ENCODE measurements around the gene RBM20.
"Not testable (repeated sequence)": the region's sequence is repeated elsewhere in the genome, so short reads cannot be mapped to it uniquely, and the experiment has no call there.

Gene RBM20

GRCh38 chr10:110637558-110638053 is 6.5 kb upstream of the RBM20 start:
- Mint-ChIP-seq H3K9me3 (no peaks in the 10 kb centered on the region), H3K27me3 (peaks cover 12% of the 10 kb centered on the region), H3K4me3 (no peak overlapping the region), H3K27ac (no peak overlapping the region), H3K36me3 (no peaks in the 10 kb centered on the region), H3K4me1 (peaks cover 20% of the 10 kb centered on the region)

- no peak overlapping the region for H3K27ac Mint-ChIP-seq
- H3K4me3 Mint-ChIP-seq = no peak overlapping the region
- peaks cover 17% of the 10 kb centered on the region for H3K27me3 Mint-ChIP-seq
- H3K4me1 Mint-ChIP-seq = peaks cover 26% of the 10 kb centered on the region
- H3K36me3 Mint-ChIP-seq = no peaks in the 10 kb centered on the region
- no peaks in the 10 kb centered on the region for H3K9me3 Mint-ChIP-seq
Observed at GRCh38 chr10:110638319-110638718, 5.8 kb upstream of the RBM20 start.

DNA sequence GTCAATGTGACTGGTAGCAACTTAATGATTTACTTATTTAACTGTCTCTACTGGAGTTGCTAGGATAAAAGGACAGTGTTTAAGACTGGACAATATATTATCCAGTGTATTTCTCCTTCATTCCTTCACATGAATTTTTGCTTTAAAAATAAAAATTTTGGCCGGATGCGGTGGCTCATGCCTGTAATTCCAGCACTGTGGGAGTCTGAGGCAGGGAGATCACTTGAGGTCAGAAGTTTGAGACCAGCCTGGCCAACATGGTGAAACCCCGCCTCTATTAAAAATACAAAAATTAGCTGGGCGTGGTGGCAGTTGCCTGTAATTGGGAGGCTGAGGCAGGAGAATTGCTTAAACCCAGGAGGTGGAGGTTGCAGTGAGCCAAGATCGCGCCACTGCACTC is 5.1 kb upstream of the RBM20 start:
- H3K9me3 Mint-ChIP-seq, H3K4me3 Mint-ChIP-seq, H3K36me3 Mint-ChIP-seq: not testable (repeated sequence)
- H3K4me1 Mint-ChIP-seq = peaks cover 28% of the 10 kb centered on the region
- peaks cover 19% of the 10 kb centered on the region for H3K27me3 Mint-ChIP-seq
- H3K27ac Mint-ChIP-seq = peak overlapping the region; percentile 8

DNA sequence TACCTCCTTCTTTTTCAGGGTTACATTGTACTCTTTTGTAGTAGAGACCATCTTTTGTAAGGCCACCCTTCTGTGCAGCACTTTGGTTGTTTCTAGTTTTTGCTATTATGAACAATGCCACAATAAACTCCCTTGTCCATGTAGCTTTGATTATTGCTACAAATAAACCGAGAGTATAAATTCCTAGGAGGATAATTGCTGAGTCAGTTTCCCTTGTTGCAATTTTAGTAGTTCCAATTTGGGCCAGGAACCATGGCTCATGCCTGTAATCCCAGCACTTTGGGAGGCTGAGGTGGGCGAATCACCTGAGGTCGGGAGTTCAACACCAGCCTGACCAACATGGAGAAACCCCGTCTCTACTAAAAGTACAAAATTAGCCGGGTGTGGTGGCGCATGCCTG is 4.3 kb upstream of the RBM20 start:
- H3K36me3 Mint-ChIP-seq, H3K9me3 Mint-ChIP-seq, H3K27ac Mint-ChIP-seq, H3K4me3 Mint-ChIP-seq: not testable (repeated sequence)
- H3K27me3 Mint-ChIP-seq = peaks cover 23% of the 10 kb centered on the region
- H3K4me1 Mint-ChIP-seq = peaks cover 31% of the 10 kb centered on the region

DNA sequence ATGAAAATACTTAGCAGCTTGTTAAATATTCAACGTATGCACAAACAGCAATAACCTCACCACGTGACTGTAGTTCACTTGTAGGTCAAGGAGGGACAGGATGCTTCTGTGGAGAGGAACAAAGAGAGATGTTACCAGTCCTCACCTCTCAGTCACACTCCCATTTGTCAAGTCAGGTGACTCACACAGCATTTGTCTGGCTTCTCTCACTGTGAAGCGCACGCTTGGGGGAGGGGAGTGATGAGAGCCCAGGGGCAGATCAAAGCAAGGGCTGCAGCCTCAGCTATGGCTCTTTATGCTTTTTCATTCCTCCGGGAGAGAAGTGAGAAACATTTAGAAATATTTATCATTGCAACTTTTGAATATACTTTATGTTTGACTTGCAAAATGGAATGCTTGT is 2.9 kb upstream of the RBM20 start:
- H3K4me3 Mint-ChIP-seq = peak overlapping the region; percentile 4
- H3K4me1 Mint-ChIP-seq = peaks cover 32% of the 10 kb centered on the region
- H3K27me3 Mint-ChIP-seq = peaks cover 34% of the 10 kb centered on the region
- H3K9me3 Mint-ChIP-seq = no peaks in the 10 kb centered on the region
- H3K27ac Mint-ChIP-seq = no peak overlapping the region
- no peaks in the 10 kb centered on the region for H3K36me3 Mint-ChIP-seq

DNA sequence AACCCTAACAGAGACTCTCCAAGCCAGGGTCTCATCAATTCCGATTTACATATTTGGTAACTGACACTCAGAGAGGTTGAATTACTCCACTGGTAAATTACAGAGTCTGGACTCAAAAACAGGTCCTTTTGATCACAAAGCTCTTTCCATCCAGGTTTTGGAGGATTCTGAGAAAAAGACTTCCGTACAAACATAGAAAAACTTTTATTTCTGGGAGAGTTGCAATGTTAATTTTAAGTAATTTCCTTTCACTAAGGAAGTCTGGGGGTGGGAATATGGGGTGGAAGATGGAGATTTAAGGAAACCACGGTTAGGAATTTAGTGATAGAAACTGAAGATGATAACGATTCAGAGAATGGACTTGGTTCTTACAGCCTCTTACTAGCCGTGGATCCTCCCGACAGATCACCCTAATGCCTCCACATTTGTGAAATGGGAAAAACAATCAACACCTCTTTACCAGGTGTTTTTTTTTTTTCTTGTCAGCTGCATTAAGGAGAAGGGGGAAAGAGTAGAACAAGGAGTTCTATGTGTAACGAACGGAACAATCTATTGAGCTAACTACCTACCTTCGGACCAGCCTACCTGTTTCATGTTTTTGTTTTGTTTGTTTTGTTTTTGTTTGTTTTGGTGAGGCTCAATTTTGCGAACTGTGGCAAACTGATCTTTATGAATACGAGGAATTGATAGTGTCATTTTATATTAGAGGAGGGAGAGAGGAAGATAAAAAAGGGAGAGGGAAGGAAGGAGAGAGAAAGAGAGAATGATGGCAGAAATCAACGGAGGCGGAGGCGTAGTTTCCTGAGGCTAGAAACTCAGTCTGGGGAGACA is 1.7 kb upstream of the RBM20 start:
- no peaks in the 10 kb centered on the region for H3K36me3 Mint-ChIP-seq
- H3K27ac Mint-ChIP-seq = no peak overlapping the region
- H3K9me3 Mint-ChIP-seq = no peaks in the 10 kb centered on the region
- peak overlapping the region; percentile 87 for H3K4me3 Mint-ChIP-seq
- peaks cover 38% of the 10 kb centered on the region for H3K27me3 Mint-ChIP-seq
- peaks cover 32% of the 10 kb centered on the region for H3K4me1 Mint-ChIP-seq

DNA sequence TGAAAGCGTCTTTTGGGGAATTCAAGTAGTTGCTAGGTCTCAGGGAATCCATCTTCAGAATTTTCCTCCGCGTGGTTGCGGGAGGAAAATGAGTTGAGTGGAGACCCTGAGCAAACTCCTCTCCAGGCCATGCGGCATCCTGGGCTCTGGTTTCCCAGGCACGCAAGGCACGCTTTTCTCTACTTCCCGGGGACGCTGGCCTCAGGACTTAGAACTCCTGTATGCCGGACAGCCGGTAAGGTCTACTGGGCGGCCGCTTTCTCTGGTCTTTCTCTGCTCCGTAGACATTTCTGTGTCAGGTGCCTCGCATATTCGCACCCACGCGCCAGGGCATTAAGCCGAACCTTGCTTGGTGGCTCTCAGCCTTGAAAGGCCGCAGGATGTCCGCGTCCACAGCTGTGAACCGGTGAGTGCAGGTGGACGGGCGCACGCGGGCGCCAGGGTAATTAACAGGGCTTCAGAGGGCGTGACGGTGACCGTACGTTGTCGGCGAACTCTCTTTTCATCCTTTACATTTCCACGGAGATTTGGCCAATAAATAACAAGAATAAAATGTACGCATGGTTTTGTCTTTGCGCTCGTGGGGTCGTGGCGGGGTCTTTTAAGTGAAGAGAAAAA is 992 bp upstream of the RBM20 start:
- peaks cover 35% of the 10 kb centered on the region for H3K27me3 Mint-ChIP-seq

GRCh38 chr10:110644598-110645462 is 694 bp downstream of the RBM20 start:
- peak overlapping the region; percentile 78 for H3K4me3 Mint-ChIP-seq
- no peak overlapping the region for H3K27ac Mint-ChIP-seq
- H3K4me1 Mint-ChIP-seq = peaks cover 32% of the 10 kb centered on the region
- no peaks in the 10 kb centered on the region for H3K36me3 Mint-ChIP-seq
- peaks cover 38% of the 10 kb centered on the region for H3K27me3 Mint-ChIP-seq
- H3K9me3 Mint-ChIP-seq = no peaks in the 10 kb centered on the region

More for the DNA sequence above, 992 bp upstream of the RBM20 start:
- Mint-ChIP-seq H3K9me3 (no peaks in the 10 kb centered on the region), H3K4me3 (peak overlapping the region; percentile 87), H3K36me3 (no peaks in the 10 kb centered on the region), H3K4me1 (peaks cover 32% of the 10 kb centered on the region), H3K27ac (no peak overlapping the region)

- Mint-ChIP-seq H3K36me3 (no peaks in the 10 kb centered on the region), H3K4me3 (no peak overlapping the region), H3K4me1 (peaks cover 28% of the 10 kb centered on the region), H3K27me3 (peaks cover 38% of the 10 kb centered on the region), H3K9me3 (no peaks in the 10 kb centered on the region), H3K27ac (no peak overlapping the region)
Observed at GRCh38 chr10:110646417-110647135, 2.4 kb downstream of the RBM20 start.

DNA sequence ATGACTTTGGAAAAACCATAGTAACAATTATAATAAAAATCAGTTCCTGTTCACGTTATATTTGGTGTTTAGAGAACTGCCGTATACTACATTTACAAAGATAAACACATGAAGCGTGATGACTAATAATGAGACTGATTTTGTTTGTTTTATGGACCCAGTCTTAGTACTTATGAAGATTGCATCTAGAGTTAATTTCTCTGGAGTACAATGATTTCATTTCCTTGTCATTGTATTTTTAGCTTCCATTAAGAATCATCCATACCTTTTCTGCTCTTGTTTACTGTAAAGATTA is 2.9 kb downstream of the RBM20 start:
- Mint-ChIP-seq H3K9me3 (no peaks in the 10 kb centered on the region), H3K4me1 (peaks cover 28% of the 10 kb centered on the region), H3K4me3 (no peak overlapping the region), H3K27ac (no peak overlapping the region), H3K27me3 (peaks cover 35% of the 10 kb centered on the region), H3K36me3 (no peaks in the 10 kb centered on the region)

DNA sequence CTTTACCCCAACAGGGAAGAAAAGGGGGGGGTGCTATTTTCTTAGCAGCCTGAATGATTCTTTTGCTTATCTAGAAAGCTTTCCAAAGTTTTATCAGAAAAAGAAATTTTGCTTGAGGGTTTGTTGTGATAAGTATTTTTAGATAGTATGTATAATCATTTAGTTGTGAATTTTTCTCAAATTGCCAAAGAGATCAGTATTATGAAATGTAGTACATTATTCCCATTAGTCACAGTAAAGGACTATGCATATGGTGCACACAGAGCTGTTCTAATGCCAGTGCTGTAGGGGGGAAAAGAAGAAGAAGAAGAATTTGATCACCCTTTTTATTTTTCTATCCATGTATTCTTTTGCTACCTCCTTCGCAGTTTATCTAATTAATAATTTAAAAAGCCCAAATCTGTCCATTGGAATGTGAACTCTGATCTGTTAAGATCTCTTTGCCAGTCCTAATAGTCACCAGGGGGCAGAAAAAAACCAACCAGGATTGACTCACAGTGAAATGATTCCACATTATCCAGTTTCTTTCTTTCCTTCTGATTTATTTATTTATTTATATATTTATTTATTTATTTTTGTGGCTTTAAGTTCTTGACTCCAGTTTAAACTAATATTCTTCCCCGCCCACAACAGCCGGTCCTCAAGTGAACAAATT is 4.7 kb downstream of the RBM20 start:
- Mint-ChIP-seq H3K4me3 (no peak overlapping the region), H3K36me3 (no peaks in the 10 kb centered on the region), H3K9me3 (no peaks in the 10 kb centered on the region), H3K4me1 (peaks cover 20% of the 10 kb centered on the region), H3K27ac (no peak overlapping the region), H3K27me3 (peaks cover 25% of the 10 kb centered on the region)

- H3K36me3 Mint-ChIP-seq = no peaks in the 10 kb centered on the region
Observed at GRCh38 chr10:110649347-110650264, 5.5 kb downstream of the RBM20 start.

DNA sequence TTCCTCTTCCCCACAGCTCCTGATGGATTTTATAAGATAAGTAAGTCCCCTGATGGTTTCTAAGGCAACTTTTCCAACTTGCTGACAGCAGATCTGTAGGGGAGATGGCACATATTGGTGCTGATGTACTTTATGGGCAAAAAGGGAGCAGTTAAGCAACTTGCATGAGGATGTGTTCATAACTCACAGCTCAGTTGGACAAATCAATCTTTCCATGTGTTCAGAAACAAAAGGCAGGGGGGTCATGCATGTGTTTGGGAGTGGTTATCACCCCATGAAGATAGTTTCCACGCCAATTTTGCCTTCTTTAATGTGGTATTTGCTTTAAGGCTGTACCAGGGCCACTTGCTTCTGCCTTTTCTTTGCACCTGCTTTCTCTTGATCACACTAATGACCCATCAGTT is 6.1 kb downstream of the RBM20 start:
- peaks cover 17% of the 10 kb centered on the region for H3K27me3 Mint-ChIP-seq
- H3K4me3 Mint-ChIP-seq = no peak overlapping the region
- no peak overlapping the region for H3K27ac Mint-ChIP-seq
- H3K9me3 Mint-ChIP-seq = no peaks in the 10 kb centered on the region
- no peaks in the 10 kb centered on the region for H3K36me3 Mint-ChIP-seq
- peaks cover 16% of the 10 kb centered on the region for H3K4me1 Mint-ChIP-seq

More at GRCh38 chr10:110649347-110650264, 5.5 kb downstream of the RBM20 start:
- H3K27ac Mint-ChIP-seq = no peak overlapping the region
- no peak overlapping the region for H3K4me3 Mint-ChIP-seq
- peaks cover 23% of the 10 kb centered on the region for H3K27me3 Mint-ChIP-seq
- no peaks in the 10 kb centered on the region for H3K9me3 Mint-ChIP-seq
- H3K4me1 Mint-ChIP-seq = peaks cover 20% of the 10 kb centered on the region

Measured in activated naive CD4-positive, alpha-beta T cell treated with anti-CD3 and anti-CD28 coated beads, Interleukin-2, amount 50 U/mL, for 24 hours (primary cell).